Fibroblast of villous mesenchyme (primary cell): ENCODE measurements around the gene SERPINI1. TPM values are rescaled to one million over a fixed set of nuclear protein-coding genes. Genes with fewer than 3 reads are reported as not detected.

Experiments used
- DNase-seq: peaks from one replicate; pipeline ENCODE4 v3.0.0-alpha.2; 2010; ENCODE audit warnings: low read depth
- H3K4me3 ChIP-seq: 2 replicates; pipeline ENCODE4 v1.5.1; 2011; ENCODE audit warnings: low read depth, mild to moderate bottlenecking, low read length
- total RNA-seq: library from RNA; depleted of rRNA; stranded (reverse); fragments of >200 nt; gene quantifications from 2 replicates; pipeline ENCODE4 v1.2.3, GENCODE V29; 2012
- TF ChIP-seq, protein P1 (sequence below): IDR thresholded peaks from 2 replicates; pipeline ENCODE4 v1.5.1; 2012; ENCODE audit warnings: low read depth, mild to moderate bottlenecking, low read length; ENCODE audit not compliant: insufficient read depth

SERPINI1 gene
- total RNA-seq, 1 donor, result 2.2 TPM

DNA sequence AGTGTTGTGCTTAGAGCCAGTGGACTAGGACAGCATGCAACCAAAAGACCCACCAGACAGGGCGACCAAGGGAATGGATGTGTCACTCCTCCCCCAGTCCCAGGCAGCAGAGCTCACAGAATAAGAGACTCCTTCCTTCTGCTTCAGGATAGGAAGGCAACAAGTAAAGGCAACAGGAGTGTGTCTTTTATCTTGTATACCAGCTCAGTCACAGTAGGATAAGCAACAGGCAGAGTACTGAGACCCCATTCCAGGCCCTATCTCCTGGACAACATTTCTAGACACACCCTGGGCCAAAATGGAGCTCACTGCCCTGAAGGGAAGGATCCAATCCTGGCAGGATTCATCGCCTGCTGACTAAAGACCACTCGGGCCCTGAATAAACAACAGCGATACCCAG, 25.8 kb upstream of the SERPINI1 start:
- no peak for DNase-seq
- no peak overlapping the region for H3K4me3 ChIP-seq
- TF ChIP-seq, protein P1, sequence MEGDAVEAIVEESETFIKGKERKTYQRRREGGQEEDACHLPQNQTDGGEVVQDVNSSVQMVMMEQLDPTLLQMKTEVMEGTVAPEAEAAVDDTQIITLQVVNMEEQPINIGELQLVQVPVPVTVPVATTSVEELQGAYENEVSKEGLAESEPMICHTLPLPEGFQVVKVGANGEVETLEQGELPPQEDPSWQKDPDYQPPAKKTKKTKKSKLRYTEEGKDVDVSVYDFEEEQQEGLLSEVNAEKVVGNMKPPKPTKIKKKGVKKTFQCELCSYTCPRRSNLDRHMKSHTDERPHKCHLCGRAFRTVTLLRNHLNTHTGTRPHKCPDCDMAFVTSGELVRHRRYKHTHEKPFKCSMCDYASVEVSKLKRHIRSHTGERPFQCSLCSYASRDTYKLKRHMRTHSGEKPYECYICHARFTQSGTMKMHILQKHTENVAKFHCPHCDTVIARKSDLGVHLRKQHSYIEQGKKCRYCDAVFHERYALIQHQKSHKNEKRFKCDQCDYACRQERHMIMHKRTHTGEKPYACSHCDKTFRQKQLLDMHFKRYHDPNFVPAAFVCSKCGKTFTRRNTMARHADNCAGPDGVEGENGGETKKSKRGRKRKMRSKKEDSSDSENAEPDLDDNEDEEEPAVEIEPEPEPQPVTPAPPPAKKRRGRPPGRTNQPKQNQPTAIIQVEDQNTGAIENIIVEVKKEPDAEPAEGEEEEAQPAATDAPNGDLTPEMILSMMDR, result no peak

DNA sequence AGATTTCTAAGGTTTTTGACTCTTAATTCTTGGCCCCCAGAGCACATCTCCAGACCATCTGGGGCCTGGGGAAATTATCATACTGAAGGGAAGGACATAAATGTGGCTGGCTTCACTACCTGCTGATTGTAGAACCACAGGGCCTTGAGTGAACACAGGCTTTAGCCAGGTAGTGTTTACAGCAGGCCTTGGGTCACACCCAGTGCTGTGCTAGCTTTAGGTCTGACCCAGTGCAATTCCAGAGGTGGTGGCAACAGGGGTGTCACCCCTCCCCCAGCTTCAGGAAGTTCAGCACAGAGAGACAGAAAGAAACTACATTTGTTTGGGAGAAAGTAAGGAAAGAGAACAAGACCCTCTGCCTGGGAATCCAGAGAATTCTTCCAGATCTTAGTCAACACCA, 25.0 kb upstream of the SERPINI1 start:
- no peak overlapping the region for H3K4me3 ChIP-seq
- TF ChIP-seq, protein P1, result no peak
- no peak for DNase-seq

DNA sequence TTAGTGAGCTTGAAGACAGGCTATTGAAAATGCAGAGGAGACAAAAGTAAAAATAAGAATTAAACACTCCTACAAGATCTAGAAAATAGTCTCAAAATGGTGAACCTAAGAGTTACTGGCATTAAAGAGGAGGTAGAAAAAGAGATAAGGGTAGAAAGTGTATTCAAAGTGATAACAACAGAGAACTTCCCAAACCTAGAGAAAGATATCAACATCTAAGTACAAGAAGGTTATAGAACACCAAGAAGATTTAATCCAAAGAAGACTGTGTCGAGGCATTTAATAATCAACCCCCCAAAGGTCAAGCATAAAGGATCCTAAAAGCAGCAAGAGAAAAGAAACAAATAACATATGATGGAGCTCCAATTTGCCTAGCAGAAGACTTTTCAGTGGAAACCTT, 24.1 kb upstream of the SERPINI1 start:
- TF ChIP-seq, protein P1, result no peak
- H3K4me3 ChIP-seq, result no peak overlapping the region
- no peak for DNase-seq

DNA sequence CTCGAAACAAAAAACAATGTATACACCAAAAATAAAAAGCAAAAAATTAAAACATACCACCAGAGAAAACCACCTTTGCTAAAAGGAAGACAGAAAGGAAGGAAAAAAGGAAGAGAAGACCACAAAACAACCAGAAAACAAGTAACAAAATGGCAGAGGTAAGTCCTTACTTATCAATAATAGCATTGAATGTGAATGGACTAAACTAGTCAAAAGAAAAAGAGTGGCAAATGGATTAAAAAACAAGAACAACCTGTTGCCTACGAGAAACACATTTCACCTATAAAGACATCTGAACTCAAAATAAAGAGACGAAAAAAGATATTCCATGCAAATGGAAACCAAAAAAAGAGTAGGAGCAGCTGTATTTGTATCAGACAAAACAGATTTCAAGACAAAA, 23.1 kb upstream of the SERPINI1 start:
- TF ChIP-seq, protein P1, result no peak
- DNase-seq, result no peak

DNA sequence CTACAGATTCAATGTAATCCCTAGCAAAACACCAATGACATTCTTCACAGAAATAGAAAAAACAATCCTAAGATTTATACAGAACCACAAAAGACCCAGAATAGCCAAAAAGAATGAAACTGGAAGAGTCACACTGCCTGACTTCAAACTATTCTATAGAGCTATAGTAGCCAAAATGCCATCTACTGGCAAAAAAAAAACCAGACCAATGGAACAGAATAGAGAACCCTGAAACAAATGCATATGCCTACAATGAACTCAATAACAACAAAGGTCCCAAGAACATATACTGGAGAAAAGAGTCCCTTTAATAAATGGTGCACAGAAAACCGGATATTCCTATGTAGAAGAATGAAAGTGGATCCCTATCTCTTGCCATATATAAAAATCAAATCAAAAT, 20.6 kb upstream of the SERPINI1 start:
- no peak for DNase-seq
- TF ChIP-seq, protein P1, result no peak
- H3K4me3 ChIP-seq, result no peak overlapping the region

More for the DNA sequence above, 23.1 kb upstream of the SERPINI1 start:
- no peak overlapping the region for H3K4me3 ChIP-seq

DNA sequence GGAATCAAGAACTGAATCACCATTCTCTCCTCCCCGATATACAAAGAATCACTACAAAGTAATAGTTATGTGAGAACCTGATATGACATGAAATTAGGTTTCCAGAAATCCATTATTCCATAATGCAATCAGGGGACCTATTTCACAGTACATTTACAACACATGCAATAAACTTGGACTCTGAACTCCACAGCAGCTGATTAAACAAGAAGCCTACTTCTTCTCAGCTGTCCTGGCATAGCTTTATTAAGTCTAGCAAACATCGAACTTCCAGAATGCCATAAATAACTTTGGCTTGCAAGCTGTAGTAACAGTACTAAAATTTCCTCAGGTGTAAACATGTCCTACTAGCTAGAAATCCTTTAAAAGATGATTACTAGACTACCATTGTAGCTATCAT, 18.6 kb upstream of the SERPINI1 start:
- TF ChIP-seq, protein P1, result no peak
- no peak overlapping the region for H3K4me3 ChIP-seq
- no peak for DNase-seq

DNA sequence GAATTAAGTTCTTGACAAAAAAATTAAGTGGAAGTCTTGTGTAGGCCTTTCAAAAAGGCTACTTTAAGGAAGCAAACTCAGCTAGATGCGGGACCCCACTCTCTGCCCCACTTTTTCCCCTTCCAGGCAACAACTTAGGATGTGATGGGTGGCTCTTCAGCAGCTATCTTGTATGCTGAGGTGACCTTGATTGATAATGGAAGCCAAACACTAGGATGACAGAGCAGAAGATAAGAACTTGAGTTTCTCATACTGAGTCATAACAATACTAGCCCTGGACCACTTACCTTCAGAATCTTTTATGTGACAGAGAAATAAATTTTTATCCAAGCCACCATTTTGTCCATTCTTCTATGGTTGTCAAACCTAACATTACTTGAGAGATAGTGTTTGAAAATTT, 16.9 kb upstream of the SERPINI1 start:
- no peak overlapping the region for H3K4me3 ChIP-seq
- DNase-seq, result no peak
- TF ChIP-seq, protein P1, result no peak
